GM18517 (cell line): ENCODE data around the gene ZNF804A.

Experiments
- ATAC-seq: cut with Tn5 transposase; IDR thresholded peaks from one replicate; pipeline ENCODE4 v1.9.1; 2021; ENCODE audit warnings: mild to moderate bottlenecking, moderate library complexity; ENCODE audit not compliant: unreplicated experiment

Gene ZNF804A

DNA sequence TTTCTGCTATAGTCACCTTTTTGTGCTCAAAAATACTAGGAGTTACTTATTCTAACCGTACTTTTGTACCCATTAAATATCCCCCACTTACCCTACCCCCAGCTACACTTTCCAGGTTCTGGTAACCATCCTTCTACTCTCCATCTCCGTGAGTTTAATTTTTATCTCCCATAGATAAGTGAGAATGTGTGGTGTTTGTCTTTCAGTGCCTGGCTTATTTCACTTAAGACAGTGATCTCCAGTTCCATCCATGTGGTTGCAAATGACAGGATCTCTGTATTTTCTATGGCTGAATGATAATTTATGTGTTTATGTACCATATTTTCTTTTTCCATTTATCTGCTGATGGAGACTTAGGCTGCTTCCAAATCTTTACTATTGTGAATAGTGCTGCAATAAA is 323.3 kb downstream of the ZNF804A start:
- ATAC-seq, result no peak

GRCh38 chr2:184923751-184924150 is 325.4 kb downstream of the ZNF804A start:
- no peak for ATAC-seq

GRCh38 chr2:184927040-184927439 is 328.7 kb downstream of the ZNF804A start:
- no peak for ATAC-seq

DNA sequence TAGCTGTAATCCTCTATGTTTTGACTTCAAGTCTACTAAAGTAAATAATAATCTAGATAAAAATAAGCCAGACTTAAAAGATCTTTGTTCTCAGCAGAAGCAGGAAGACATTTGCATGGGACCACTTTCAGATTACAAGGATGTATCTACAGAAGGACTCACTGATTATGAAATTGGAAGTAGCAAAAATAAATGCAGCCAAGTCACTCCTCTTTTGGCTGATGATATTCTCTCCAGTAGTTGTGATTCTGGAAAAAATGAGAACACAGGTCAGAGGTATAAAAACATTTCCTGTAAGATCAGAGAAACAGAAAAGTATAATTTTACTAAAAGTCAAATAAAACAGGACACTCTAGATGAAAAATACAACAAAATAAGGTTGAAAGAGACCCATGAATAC is 338.4 kb downstream of the ZNF804A start:
- ATAC-seq, result no peak

DNA sequence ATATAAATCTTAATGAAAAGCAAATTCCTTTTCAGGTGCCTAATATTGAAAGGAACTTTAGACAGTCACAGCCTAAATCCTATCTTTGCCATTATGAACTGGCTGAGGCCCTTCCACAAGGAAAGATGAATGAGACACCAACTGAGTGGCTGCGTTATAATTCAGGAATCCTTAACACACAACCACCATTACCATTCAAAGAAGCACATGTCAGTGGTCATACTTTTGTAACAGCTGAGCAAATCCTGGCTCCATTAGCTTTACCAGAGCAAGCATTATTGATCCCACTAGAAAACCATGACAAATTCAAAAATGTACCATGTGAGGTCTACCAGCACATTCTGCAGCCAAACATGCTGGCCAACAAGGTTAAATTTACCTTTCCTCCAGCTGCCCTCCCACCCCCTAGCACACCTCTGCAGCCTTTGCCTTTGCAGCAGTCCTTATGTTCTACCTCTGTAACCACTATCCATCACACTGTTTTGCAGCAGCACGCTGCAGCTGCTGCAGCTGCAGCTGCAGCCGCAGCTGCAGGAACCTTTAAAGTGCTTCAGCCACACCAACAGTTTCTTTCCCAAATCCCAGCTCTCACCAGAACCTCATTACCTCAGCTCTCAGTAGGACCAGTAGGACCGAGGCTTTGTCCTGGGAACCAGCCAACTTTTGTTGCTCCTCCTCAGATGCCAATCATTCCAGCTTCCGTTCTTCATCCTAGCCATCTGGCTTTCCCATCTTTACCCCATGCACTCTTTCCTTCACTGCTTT is 340.1 kb downstream of the ZNF804A start:
- ATAC-seq, result no peak

- ATAC-seq, result no peak
These were observed 347.0 kb downstream of the ZNF804A start for GRCh38 chr2:184945326-184945725.

GRCh38 chr2:184945824-184946223 is 347.5 kb downstream of the ZNF804A start:
- ATAC-seq, result no peak

DNA sequence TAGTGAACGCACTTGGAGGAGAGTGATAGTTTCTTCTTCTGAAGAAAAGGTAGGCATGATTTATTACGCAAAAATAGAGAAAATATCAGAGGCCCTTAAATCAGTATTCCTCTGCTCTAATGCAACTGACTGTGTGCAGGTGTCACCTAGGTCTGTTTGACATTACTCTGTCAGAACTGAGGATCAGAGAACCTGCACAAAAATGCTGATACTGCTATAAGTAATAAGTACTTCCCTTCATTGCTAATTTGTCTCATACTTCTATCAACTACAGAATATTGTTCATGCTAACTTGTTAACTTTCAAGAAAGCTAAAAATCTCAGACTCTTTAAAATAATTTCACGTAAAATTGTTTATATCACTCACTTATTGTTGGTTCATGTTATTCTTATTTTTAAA is 358.5 kb downstream of the ZNF804A start:
- ATAC-seq, result no peak

DNA sequence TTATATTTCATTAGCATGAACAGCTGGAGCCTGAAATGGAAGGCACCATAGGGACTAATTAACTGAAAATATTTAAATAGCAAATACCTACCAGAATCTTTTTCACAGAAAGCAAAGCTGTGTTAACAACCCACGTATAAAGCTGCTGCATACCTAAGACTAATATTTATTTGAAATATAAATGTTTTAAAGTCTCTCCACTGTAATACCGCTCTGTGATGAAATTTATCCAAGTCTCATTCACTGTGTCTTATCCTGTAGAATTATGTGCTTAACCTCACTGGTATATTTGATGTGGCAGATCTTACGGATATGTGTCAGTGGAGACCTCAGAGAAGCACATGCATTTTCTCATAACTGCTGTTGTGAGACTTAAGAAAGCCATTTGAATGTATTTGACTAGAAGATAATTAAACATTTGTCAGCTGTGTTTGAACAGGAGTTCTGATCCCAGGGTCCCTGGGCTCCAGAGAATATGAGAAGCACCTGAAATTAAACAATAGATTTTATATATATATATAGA is 373.3 kb downstream of the ZNF804A start:
- ATAC-seq, result no peak
